H1 (cell line): ENCODE results near the gene MBNL1. TPM values are rescaled to one million over a fixed set of nuclear protein-coding genes. Genes with fewer than 3 reads are reported as not detected.

Experiments
- CTCF ChIA-PET: fragments of 300-600 bp; sonication (Branson Sonifier 250); formaldehyde crosslinking; loops from one replicate; lab custom pipeline; 2021; ENCODE audit not compliant: partially characterized antibody; lab: Charles Lee
- POLR2A ChIA-PET: fragments of 300-600 bp; sonication (Branson Sonifier 250); formaldehyde crosslinking; loops from one replicate; lab custom pipeline; 2021; ENCODE audit warnings: inconsistent platforms; ENCODE audit not compliant: partially characterized antibody; lab: Charles Lee
- DNase-seq, 2 experiments: peaks; one replicate each; pipeline versions ENCODE4 v3.0.0 to v3.0.0-alpha.2; 2010 to 2022; ENCODE audit warnings: low spot score in 2 of 2, low read depth in 1 of 2, mixed read lengths in 1 of 2
- FAIRE-seq: peaks from 2 replicates; lab custom pipeline; 2011; peaks lifted over from hg19 to GRCh38; lab: Jason Lieb, UNC
- H2AFZ ChIP-seq: 2 replicates; pipeline ENCODE4 v1.8.1; 2012; ENCODE audit warnings: low read length, inconsistent platforms
- H2AK5ac ChIP-seq: 2 replicates; pipeline ENCODE4 v1.6.1; 2013; ENCODE audit warnings: low read depth, low read length
- H2BK120ac ChIP-seq: replicated peaks from 2 replicates; pipeline ENCODE3; 2013; ENCODE audit warnings: low read depth, low read length, inconsistent platforms
- H2BK12ac ChIP-seq: 2 replicates; pipeline ENCODE4 v1.6.1; 2013; ENCODE audit warnings: low read depth, low read length
- H2BK15ac ChIP-seq: 2 replicates; pipeline ENCODE4 v1.6.1; 2013; ENCODE audit warnings: low read length
- H2BK20ac ChIP-seq: 2 replicates; pipeline ENCODE4 v1.6.1; 2013; ENCODE audit warnings: low read length
- H2BK5ac ChIP-seq: 2 replicates; pipeline ENCODE4 v1.6.1; 2013; ENCODE audit warnings: low read depth, low read length
- H3K14ac ChIP-seq: 2 replicates; pipeline ENCODE4 v1.6.1; 2013; ENCODE audit warnings: inconsistent platforms; ENCODE audit not compliant: insufficient read length
- H3K18ac ChIP-seq: 2 replicates; pipeline ENCODE4 v1.6.1; 2013; ENCODE audit warnings: low read length; ENCODE audit errors: extremely low read depth
- H3K23ac ChIP-seq: 2 replicates; pipeline ENCODE4 v1.6.1; 2013; ENCODE audit warnings: inconsistent platforms; ENCODE audit not compliant: insufficient read length
- H3K23me2 ChIP-seq: 2 replicates; pipeline ENCODE4 v1.6.1; 2013; ENCODE audit warnings: low read depth, low read length
- H3K27ac ChIP-seq: 2 replicates; pipeline ENCODE4 v1.6.1; 2011; ENCODE audit warnings: low read depth, low read length, inconsistent platforms
- H3K27me3 ChIP-seq, 4 experiments: replicated peaks in 1 of 4; 1 replicate in 1 of 4; 2 replicates in 3 of 4; pipeline versions ENCODE4 v1.6.1 to v1.8.1; 2011 to 2013; ENCODE audit warnings: low read length in 3 of 4, mild to moderate bottlenecking in 3 of 4, inconsistent platforms in 2 of 4, mixed read lengths in 2 of 4, moderate library complexity in 1 of 4; ENCODE audit not compliant: control insufficient read depth in 3 of 4, insufficient read depth in 3 of 4; ENCODE audit errors: extremely low read depth in 1 of 4
- H3K36me3 ChIP-seq, 4 experiments: 2 replicates each; pipeline versions ENCODE4 v1.6.1 to v1.8.1; 2011 to 2013; ENCODE audit warnings: mild to moderate bottlenecking in 4 of 4, low read length in 3 of 4, moderate library complexity in 2 of 4, control low read depth in 1 of 4, inconsistent platforms in 1 of 4; ENCODE audit not compliant: insufficient read depth in 4 of 4, control insufficient read depth in 2 of 4
- H3K4ac ChIP-seq: replicated peaks from 2 replicates; pipeline ENCODE3; 2013; ENCODE audit warnings: low read length, low read depth, mixed read lengths, inconsistent platforms; ENCODE audit not compliant: insufficient read length
- H3K4me1 ChIP-seq, 4 experiments: replicated peaks in 1 of 4; 1 replicate in 1 of 4; 2 replicates in 3 of 4; pipeline versions ENCODE4 v1.6.1 to v1.8.1; 2011 to 2013; ENCODE audit warnings: low read length in 3 of 4, inconsistent platforms in 2 of 4, mixed read lengths in 1 of 4; ENCODE audit not compliant: insufficient read depth in 4 of 4, control insufficient read depth in 3 of 4
- H3K4me2 ChIP-seq, 2 experiments: 2 replicates each; pipeline versions ENCODE4 v1.6.1 to v1.8.1; 2011 to 2013; ENCODE audit warnings: low read depth in 2 of 2, low read length in 2 of 2, control low read depth in 1 of 2, inconsistent platforms in 1 of 2, mild to moderate bottlenecking in 1 of 2; ENCODE audit not compliant: insufficient read depth in 1 of 2
- H3K4me3 ChIP-seq, 4 experiments: fragments of 200-600, 300-600 bp in 1 of 4; sonication (generic), shearing (Covaris generic), sonication (Bioruptor Twin) in 1 of 4; 2 replicates each; pipeline versions ENCODE4 v1.5.1 to v1.8.1; 2011 to 2016; ENCODE audit warnings: low read length in 4 of 4, low read depth in 3 of 4, control low read depth in 2 of 4, inconsistent platforms in 2 of 4, mild to moderate bottlenecking in 2 of 4, mixed read lengths in 1 of 4, moderate library complexity in 1 of 4; ENCODE audit not compliant: insufficient read depth in 2 of 4; ENCODE audit errors: extremely low read depth in 1 of 4
- H3K56ac ChIP-seq: replicated peaks from 2 replicates; pipeline ENCODE3; 2013; ENCODE audit warnings: low read depth, mild to moderate bottlenecking, mixed read lengths, low read length, inconsistent platforms; ENCODE audit not compliant: insufficient read length
- H3K79me1 ChIP-seq: 2 replicates; pipeline ENCODE4 v1.6.1; 2013; ENCODE audit warnings: low read depth, low read length, control low read depth
- H3K79me2 ChIP-seq, 2 experiments: 2 replicates each; pipeline versions ENCODE4 v1.6.1 to v1.8.1; 2012 to 2013; ENCODE audit warnings: low read length in 2 of 2, mild to moderate bottlenecking in 2 of 2, inconsistent platforms in 1 of 2; ENCODE audit not compliant: insufficient read depth in 2 of 2, control insufficient read depth in 1 of 2
- H3K9ac ChIP-seq, 4 experiments: replicated peaks in 1 of 4; 1 replicate in 1 of 4; 2 replicates in 3 of 4; pipeline versions ENCODE4 v1.6.1 to v1.8.1; 2011 to 2013; ENCODE audit warnings: low read depth in 3 of 4, low read length in 3 of 4, control low read depth in 2 of 4, mild to moderate bottlenecking in 2 of 4, moderate library complexity in 2 of 4, inconsistent platforms in 1 of 4; ENCODE audit errors: extremely low read depth in 1 of 4
- H3K9me3 ChIP-seq, 2 experiments: 2 replicates each; pipeline versions ENCODE4 v1.6.1 to v1.8.1; 2012 to 2013; ENCODE audit warnings: mild to moderate bottlenecking in 2 of 2, moderate library complexity in 2 of 2, control low read depth in 1 of 2, inconsistent platforms in 1 of 2, low read depth in 1 of 2, low read length in 1 of 2, mixed read lengths in 1 of 2; ENCODE audit not compliant: insufficient read depth in 2 of 2
- H4K20me1 ChIP-seq, 2 experiments: replicated peaks in 1 of 2; 2 replicates each; pipeline versions ENCODE3 to v1.8.1; 2011 to 2013; ENCODE audit warnings: inconsistent platforms in 2 of 2, low read length in 2 of 2, mild to moderate bottlenecking in 1 of 2; ENCODE audit not compliant: insufficient read depth in 2 of 2, control insufficient read depth in 1 of 2
- H4K5ac ChIP-seq: 2 replicates; pipeline ENCODE4 v1.6.1; 2013; ENCODE audit warnings: low read length, low read depth, mixed read lengths, inconsistent platforms; ENCODE audit not compliant: insufficient read length
- H4K8ac ChIP-seq: 2 replicates; pipeline ENCODE4 v1.8.0; 2013; ENCODE audit warnings: mild to moderate bottlenecking, moderate library complexity, low read length, inconsistent platforms; ENCODE audit not compliant: insufficient read depth; ENCODE audit errors: extremely low read depth
- H4K91ac ChIP-seq: replicated peaks from 2 replicates; pipeline ENCODE3; 2013; ENCODE audit warnings: low read length, mixed read lengths, inconsistent platforms; ENCODE audit not compliant: insufficient read length
- ASH2L ChIP-seq: fragments of 200-600, 300-600 bp; sonication (generic); IDR thresholded peaks from one replicate; pipeline ENCODE4 v1.7.1; 2017; ENCODE audit warnings: low read length
- GTF2F1 ChIP-seq: IDR thresholded peaks from 2 replicates; pipeline ENCODE4 v1.6.1; 2012; ENCODE audit warnings: low read depth, low read length, improper control_type of control experiment, borderline replicate concordance
- SP2 ChIP-seq: IDR thresholded peaks from 2 replicates; pipeline ENCODE4 v1.6.1; 2012; ENCODE audit warnings: mild to moderate bottlenecking, low read length, inconsistent platforms
- SP4 ChIP-seq: IDR thresholded peaks from 2 replicates; pipeline ENCODE4 v1.6.1; 2012; ENCODE audit warnings: low read length, inconsistent platforms
- WGBS, 2 experiments: shearing (Covaris generic) in 1 of 2; methylation state at CpG; one replicate each; pipeline versions ENCODE4 v1.1.6 to v1.1.7; 2013 to 2015; ENCODE audit warnings: low lambda C conversion rate in 2 of 2, mixed read lengths in 2 of 2, inconsistent platforms in 1 of 2, low coverage in 1 of 2, missing lambda C conversion rate in 1 of 2; ENCODE audit not compliant: insufficient replicate concordance in 2 of 2, insufficient coverage in 1 of 2, insufficient read length in 1 of 2; ENCODE audit errors: extremely low coverage in 1 of 2, missing lambda C conversion rate in 1 of 2; 5-methylcytosine and 5-hydroxymethylcytosine counted together
- polyA plus RNA-seq, 7 experiments: library from polyadenylated mRNA; depleted of rRNA in 3 of 7; stranded (reverse) in 5 of 7; unstranded in 2 of 7; fragments of >200 nt in 5 of 7; fragments of 200-250 nt in 2 of 7; gene quantifications; 1 replicate in 5 of 7; 2 replicates in 1 of 7; 4 replicates in 1 of 7; pipeline versions ENCODE4 v1.2.1 to v1.2.3, GENCODE V29; 2011 to 2013; ENCODE audit warnings: missing spikeins in 2 of 7, mixed read lengths in 2 of 7
- total RNA-seq: library from RNA; stranded (reverse); fragmentation: NEBNext Ultra II Directional; extraction: Animal tissue kit (Norgen Biotek cat#: 25700); gene quantifications from 2 replicates; pipeline ENCODE4 v1.2.1, GENCODE V29; 2021
- TF ChIP-seq, protein P1 (sequence below): IDR thresholded peaks from 2 replicates; pipeline ENCODE4 v1.6.1; 2012; ENCODE audit warnings: inconsistent platforms
- TF ChIP-seq, protein P2 (sequence below), 3 experiments: IDR thresholded peaks; 1 replicate in 2 of 3; 2 replicates in 1 of 3; pipeline versions ENCODE4 v1.5.1 to v1.6.1; 2011; ENCODE audit warnings: low read length in 3 of 3, mild to moderate bottlenecking in 3 of 3, inconsistent platforms in 2 of 3, low read depth in 1 of 3, moderate library complexity in 1 of 3; ENCODE audit not compliant: insufficient read depth in 1 of 3; ENCODE audit errors: control extremely low read depth in 1 of 3
- TF ChIP-seq, protein P3 (sequence below): IDR thresholded peaks from 2 replicates; pipeline ENCODE4 v1.6.1; 2012; ENCODE audit warnings: inconsistent platforms

MBNL1 gene
- total and polyA plus RNA-seq, 2 of the 8 experiments (the other 6 are each of a cell fraction or from before 2014, with no cell fraction given): 5.0 to 16.4 TPM

DNA sequence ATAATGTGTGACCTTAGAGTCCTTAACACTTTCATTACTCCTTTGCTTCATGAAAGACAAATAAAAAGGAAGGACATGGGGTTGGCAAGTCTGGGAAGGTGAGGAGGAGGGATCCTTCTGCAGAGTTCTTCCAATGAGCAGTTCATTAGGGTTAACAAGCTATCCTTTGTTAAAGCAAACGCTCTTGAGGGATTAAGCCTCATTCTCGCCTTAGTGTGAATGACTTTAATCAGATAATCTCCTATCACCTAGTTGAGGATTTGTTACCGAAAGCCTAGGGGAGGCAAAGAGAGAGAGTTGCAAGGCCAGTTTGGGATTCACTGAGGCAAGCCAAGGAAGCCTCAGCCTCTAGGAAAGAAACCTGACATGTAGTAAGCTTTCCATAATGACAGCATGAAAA lies 7.4 kb upstream of the MBNL1 start:
- Histone ChIP-seq H4K20me1 (no peaks in the 10 kb centered on the region), H3K27ac (no peak overlapping the region), H4K5ac (no peak overlapping the region), H3K79me1 (no peaks in the 10 kb centered on the region), H3K23me2 (no peaks in the 10 kb centered on the region), H3K4me3 (no peak overlapping the region), H3K56ac (no peak overlapping the region), H2BK5ac (no peak overlapping the region), H2BK120ac (no peak overlapping the region), H2BK15ac (no peak overlapping the region), H3K23ac (no peak overlapping the region), H3K9me3 (no peaks in the 10 kb centered on the region), H2AK5ac (no peak overlapping the region), H2BK12ac (no peak overlapping the region), H2BK20ac (no peak overlapping the region), H3K4me1 (no peaks in the 10 kb centered on the region), H3K4me2 (no peak overlapping the region), H3K27me3 (no peaks in the 10 kb centered on the region), H4K91ac (no peak overlapping the region)
- no peak for DNase-seq
- 89% methylated on average over 3 of the region's 3 CpGs; no CpG with 5 or more reads in 1 of the 2 experiments for WGBS, 2 experiments
- ChIA-PET CTCF (interaction anchor here (1.3 to 1.4 kb wide), 2 partner anchors 12 to 18 kb away, joined by 3 to 4 read pairs; no protein-coding TSS in a partner anchor), POLR2A (no interaction called here)
- no peak for FAIRE-seq
- TF ChIP-seq, protein P1, sequence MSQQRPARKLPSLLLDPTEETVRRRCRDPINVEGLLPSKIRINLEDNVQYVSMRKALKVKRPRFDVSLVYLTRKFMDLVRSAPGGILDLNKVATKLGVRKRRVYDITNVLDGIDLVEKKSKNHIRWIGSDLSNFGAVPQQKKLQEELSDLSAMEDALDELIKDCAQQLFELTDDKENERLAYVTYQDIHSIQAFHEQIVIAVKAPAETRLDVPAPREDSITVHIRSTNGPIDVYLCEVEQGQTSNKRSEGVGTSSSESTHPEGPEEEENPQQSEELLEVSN: no peak
- TF ChIP-seq SP2 (no peak), GTF2F1 (no peak), ASH2L (no peak), SP4 (no peak)
- TF ChIP-seq, protein P2, sequence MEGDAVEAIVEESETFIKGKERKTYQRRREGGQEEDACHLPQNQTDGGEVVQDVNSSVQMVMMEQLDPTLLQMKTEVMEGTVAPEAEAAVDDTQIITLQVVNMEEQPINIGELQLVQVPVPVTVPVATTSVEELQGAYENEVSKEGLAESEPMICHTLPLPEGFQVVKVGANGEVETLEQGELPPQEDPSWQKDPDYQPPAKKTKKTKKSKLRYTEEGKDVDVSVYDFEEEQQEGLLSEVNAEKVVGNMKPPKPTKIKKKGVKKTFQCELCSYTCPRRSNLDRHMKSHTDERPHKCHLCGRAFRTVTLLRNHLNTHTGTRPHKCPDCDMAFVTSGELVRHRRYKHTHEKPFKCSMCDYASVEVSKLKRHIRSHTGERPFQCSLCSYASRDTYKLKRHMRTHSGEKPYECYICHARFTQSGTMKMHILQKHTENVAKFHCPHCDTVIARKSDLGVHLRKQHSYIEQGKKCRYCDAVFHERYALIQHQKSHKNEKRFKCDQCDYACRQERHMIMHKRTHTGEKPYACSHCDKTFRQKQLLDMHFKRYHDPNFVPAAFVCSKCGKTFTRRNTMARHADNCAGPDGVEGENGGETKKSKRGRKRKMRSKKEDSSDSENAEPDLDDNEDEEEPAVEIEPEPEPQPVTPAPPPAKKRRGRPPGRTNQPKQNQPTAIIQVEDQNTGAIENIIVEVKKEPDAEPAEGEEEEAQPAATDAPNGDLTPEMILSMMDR (IDR thresholded peaks at IDR 0.05; ENCODE audit: control extremely low read depth in 1 of 3, insufficient read depth in 1 of 3, low read depth in 1 of 3, low read length in 3 of 3): no peak
- TF ChIP-seq, protein P3, sequence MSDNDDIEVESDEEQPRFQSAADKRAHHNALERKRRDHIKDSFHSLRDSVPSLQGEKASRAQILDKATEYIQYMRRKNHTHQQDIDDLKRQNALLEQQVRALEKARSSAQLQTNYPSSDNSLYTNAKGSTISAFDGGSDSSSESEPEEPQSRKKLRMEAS: no peak
- TF ChIP-seq, all 59 proteins: peak for 0
- Histone ChIP-seq H3K9ac (no peak overlapping the region), H3K14ac (no peak overlapping the region), H3K4ac (no peak overlapping the region), H4K8ac (no peak overlapping the region), H3K79me2 (no peaks in the 10 kb centered on the region), H3K18ac (no peak overlapping the region), H3K36me3 (no peaks in the 10 kb centered on the region), H2AFZ (no peak overlapping the region)
